NCI-H774 (cell line): Measurements from ENCODE around the gene TSPYL4.
A peak's percentile ranks its signal among the peaks of the same experiment; 100 is the strongest.
"Not testable (repeated sequence)": the region's sequence is repeated elsewhere in the genome, so short reads cannot be mapped to it uniquely, and the experiment has no call there.

Experiments used
- DNase-seq: peaks from one replicate; lab custom pipeline; 2025; lab: John Stamatoyannopoulos, UW

The TSPYL4 gene

DNA sequence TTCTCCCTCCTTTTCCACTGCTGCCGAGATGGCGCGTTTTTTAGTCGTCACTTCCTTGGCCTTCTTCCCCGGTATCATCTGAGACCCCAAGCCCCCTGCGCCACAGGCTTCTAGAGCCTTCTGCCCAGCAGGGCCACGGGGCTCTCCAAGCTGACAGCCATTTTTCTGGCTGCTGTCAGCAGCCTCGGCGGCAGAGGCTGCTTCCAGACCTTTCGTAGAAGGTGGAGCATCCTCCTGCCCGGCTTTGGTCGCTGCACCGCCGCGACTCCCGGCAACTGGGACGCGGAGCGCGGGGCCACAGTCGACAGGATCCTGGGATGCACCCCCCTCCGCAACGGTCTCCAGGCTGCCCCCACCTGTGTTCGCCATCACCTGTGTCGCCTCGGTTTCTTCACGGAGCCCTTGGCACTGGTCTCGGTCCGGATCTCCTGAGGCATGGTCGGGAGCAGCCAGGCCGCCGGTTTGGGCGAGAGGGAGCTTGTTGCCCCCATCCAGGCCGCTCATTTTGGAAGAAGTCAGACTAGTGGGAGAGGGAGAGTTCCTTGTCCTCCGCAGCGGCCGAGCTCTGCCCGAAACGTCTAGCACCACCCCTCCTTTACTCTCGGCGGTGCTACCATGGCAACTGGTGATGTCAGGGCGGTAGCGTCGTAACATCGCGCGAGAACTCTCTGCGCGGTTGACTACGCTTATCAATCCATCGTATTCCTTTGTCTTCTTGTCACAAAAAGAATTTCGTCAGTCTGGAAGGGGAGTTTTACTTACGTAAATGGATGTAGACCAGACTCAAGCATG is at the start of gene TSPYL4:
Gene TSPYL4 (minus strand): TSS at position 571 of the 792 bp plus-strand sequence. CDS start 67 bp downstream, at position 504.
- peak; percentile 99 for DNase-seq

DNA sequence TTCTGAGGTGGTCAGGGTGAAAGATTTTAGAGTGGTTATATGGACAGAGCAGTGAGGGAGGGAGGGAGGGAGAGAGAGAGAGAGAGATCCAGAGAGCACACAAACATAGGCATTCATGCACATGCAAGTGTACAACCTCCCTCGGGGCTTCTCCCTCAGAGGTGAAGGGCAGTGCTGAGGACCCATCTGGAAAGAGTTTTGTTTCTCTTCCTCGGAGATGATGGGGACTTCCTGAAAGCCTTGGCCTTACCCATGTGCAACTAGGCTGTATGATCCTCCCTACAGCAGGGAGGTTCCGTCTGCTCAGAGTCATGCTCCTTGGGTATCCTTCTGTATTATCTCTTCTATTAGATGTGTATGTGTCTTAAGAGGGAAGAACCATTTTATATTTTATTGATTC is 47.2 kb upstream of the TSPYL4 start:
- DNase-seq, result no peak

DNA sequence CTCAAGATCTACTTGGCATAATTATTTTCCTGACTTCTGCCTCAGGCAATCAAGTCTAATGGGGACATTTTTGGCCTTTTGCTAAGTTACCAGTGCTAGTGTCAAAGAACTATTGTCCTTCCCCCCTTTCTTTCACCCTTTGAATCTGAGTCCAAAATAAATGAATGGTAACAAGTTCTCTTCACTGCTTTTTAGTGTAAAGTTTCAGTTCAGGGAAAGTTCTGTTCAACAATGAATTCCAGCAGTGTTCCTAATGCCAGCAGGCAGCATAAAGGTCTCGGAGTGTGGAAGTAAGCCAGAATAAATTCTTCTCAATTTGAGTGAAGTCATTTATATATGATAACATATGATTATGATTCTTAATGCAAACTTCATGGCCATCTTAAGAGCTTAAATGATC is 46.7 kb upstream of the TSPYL4 start:
- DNase-seq, result no peak

DNA sequence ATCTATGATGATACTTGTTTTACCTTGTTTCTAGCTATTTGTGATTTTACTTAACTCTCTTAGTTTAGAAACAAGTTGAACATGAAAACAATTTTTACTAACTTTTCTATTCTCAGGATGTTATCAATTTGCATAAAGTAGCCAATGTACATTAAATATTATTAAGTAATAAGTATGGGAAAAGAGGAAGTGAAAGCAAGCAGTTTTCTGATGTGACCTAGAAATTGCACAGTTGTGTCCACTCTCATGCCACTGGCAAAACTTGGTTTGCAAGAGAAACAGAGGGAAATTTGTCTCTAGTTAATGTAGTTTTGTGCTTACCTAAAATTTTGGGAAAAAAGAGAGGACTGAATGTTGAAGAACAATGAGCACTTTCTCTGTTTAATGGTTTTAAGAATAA is 45.1 kb upstream of the TSPYL4 start:
- DNase-seq, result no peak

DNA sequence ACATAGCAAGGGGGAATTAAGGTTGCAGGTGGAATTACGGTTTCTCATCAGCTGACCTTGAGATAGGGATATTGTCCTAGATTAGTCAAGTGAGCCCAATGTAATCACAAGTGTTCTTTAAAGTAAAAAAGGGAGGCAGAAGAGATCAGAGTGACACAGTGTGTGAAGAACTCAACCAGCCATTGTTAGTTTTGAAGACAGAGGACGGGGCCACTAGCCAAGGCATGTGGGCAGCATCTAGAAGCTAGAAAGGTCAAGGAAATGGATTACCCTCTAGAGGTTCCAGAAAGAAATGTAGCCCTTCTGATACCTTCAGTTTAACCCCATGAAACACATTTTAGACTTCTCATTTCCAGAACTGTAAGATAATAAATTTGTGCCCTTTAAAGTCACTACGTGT is 44.4 kb upstream of the TSPYL4 start:
- no peak for DNase-seq

DNA sequence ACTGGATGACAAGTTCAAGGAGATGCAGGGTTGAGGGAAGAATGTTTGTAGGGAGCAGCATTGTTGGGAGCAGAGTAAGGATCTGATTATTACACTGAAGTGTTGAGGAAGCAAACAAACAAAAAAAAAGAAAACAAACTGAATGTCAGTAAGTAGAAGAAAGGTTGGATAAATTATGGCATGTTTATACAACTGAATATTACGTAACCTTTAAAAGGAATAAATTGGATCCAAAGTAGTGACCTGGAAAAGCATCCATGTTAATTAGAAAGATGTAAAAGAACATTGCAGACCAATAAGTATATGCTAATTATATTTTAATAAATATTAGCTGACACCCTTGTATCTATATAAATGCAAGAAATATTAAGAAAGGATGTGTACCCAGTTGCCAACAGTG is 38.7 kb upstream of the TSPYL4 start:
- no peak for DNase-seq

DNA sequence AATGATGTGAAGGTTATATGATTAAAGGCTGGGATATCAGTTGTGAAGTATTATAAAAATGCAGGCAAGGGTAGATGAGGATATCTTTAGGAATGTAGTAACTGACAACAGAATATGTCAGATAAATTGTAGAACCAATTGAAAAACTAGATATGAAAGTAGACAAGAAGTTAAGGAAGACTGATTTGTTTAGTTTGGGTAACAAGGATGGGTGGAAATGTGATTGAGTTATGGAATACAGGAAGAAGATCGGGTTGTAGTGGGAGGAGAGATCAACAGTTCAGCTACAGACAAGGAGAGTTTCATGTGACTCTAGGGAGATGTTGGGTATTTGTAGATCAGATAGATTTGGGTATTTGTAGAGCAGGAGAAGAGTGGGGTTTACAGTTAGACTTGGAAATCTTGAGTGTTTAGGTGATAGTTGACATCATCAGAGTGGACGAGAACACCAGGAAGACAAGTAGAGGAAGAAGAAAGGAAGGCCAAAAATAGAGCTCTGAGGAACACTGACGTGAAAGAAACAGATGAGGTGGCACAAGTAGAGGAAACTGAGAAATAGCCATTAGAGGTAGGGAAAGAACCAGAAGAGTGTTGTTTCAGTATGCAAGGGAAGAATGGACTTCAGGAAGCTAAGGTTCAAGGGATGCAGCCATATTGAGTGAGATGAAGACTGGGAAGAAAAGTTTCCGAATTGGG is 38.0 kb upstream of the TSPYL4 start:
- DNase-seq, result no peak

DNA sequence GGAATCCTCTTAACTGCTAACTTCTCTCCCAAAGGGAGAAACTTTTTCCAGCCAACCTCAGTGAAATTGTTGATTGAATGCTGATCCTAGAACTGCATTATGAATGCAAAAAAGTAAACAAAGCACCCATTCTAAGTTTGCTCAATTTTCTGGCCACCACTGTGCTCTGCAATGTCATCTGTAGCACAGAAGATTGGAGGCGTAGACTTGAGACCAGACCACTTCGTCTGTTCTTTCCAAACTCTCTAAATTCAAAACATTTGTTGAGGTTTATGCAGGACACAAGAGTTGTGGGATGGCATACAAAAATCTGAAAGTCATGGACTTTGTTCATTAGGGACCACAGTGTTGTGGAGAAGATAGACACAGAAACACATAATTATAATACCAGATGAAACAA is 36.9 kb upstream of the TSPYL4 start:
- no peak for DNase-seq

DNA sequence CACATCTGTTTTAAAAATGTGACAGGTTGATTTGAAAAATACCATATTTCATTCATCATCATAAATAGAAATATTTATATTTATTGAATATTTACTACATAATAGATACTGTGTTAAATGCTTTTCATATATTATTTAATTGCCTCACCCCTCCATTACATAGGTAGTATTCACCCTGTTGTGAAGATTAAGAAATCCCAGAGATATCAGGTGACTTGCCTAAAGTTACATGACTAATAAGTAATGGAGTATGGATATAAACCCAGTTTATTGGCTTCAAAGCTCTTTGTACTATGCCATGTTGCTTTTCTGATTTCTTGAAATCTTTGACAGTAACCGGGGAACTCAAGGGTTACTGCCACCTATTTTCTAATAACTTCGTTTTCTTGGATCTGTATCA is 36.0 kb upstream of the TSPYL4 start:
- DNase-seq, result no peak

DNA sequence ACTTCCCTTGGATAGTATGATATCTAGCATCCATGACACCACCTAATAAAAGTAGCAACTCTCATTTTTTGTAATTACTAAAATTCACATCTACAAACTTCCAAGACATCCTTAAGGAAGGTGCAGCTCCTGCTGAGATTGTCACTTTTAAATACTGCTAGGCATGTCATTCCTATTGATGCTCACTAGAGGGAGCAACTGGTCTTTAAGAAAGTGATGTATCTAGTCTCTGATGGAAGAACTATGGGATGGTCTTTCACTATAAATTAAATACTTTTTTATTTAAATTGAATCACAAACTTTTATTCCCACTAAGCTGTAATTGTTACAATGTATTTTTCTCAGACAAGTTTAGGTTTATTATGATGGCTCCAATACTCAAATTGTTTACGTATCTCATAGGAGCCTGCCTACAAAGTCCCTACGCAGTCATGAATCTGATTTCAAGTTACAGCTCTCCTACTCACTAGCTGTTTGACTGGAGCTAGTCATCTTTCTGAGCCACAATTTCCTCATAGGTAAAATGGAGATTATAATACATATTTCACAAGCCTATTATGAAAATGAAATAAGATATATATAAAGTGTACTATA is 33.9 kb upstream of the TSPYL4 start:
- DNase-seq, result peak; percentile 40

DNA sequence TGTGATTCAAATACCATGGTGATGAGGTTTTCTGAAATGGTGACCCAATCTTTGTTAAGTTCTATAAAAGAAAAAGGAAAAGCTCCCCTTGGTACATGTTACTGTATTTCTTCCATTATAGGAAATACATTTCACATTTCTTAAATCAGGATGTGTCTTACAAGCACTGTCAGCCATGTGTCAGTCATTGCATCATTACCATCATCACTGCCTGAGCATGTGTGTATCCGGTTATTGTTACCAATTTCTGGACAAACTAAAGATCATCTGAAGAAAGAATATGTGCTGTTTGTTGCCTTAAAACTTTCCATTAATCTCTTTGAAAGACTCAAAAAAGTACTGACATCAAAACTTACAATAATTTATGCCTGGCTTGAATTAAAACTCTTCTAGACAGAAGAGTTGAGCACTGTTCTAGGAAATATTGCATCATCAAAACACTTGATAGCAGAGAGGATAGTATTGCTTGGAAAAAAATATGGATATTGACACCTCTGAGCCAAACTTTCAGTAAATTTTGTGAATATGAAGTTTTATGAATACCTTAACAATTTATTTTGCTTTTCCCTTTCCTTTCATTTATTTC is 33.0 kb upstream of the TSPYL4 start:
- DNase-seq, result no peak

DNA sequence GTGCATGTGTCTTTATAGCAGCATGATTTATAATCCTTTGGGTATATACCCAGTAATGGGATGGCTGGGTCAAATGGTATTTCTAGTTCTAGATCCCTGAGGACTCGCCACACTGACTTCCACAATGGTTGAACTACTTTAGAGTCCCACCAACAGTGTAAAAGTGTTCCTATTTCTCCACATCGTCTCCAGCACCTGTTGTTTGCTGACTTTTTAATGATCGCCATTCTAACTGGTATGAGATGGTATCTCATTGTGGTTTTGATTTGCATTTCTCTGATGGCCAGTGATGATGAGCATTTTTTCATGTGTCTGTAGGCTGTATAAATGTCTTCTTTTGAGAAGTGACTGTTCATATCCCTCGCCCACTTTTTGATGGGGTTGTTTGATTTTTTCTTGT is 31.1 kb upstream of the TSPYL4 start:
- DNase-seq, result not testable (repeated sequence)

DNA sequence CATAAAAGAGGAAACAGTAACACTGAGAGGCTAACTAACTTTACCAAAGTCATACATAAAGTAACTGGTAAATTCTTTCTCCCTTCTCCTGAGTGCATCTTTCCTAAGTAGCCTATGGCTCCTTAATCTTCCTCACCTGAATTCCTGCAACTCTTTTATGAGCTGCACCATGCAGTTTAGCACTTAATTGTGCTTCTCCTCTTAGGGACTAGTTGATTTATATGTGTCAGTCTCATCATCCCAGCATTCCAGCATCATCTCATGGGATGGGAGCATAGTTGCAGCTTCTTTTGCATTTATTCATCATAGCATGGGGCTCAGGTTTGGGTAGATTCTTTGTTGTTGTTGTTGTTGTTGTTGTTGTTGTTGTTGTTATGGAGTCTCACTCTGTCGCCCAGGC is 29.3 kb upstream of the TSPYL4 start:
- no peak for DNase-seq

DNA sequence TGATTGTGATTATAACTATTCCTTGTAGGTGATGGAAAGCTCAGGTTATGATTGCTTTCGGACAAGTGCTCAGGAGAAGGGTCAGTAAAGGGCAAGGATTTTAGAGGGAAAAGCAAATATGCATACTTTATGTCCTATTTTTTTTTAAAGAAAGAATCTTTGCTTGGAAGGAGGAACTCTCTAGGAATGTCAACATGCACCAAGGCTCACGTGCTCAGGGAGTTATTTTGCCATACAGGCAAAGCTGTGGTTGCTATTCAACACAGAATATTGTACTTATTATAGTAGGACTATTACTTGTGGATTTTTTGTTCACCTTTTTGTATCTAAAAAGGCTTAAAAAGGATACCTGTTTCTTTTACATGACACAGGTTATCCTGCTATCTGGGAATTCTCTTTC is 28.8 kb upstream of the TSPYL4 start:
- no peak for DNase-seq

DNA sequence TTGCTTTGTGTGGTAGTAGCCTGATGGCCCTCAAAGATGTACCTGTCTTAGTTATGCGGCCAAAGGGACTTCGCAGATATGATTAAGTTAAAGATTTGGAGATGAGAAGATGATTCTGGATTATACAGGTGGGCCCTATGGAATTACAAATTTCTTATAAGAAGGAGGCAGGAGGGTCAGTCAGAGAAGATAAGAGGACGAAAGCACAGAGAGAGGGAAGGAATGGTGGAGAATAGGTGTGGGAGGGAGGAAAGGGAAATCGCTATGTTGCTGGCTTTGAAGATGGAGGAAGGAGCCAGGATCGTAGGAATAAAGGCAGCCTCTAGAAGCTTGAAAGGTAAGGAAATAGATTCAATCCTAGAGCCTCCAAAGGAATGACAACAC is 27.1 kb upstream of the TSPYL4 start:
- no peak for DNase-seq

DNA sequence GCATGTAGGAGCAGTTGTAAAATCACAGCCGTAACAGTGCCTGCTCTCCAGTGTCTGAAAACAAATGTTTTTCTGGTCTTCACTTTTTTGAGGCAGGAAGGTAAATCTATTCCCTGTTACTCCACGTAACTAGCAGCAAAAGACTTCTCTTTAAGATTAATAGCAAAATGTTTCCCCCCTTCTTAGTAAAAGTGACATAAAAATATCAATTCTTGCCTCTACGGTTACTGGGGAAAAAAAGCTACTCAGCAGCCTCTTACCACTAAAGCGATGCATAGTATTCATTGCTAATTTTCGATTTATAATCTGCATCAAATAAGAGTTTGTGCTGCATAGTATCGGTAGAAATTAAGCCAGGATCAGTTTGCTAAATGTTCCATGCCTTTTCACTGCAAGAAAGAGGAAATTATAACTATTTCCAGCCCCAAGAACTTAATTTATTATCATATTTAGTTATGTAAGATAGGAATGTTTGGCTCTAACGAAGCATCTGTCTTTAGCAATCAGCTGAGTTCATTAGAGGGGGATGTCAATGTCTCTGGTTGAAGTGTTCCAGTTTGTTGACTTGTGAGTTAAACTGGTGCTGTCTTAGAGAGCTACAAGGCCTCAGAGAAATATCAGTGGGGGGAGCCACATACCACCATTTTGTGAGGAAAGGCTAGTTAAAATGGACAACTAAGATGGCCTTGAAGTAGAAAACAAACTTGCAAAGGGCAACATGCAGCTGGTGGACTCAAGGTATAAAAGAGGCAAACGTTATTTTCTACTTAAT is 26.5 kb upstream of the TSPYL4 start:
- DNase-seq, result no peak

DNA sequence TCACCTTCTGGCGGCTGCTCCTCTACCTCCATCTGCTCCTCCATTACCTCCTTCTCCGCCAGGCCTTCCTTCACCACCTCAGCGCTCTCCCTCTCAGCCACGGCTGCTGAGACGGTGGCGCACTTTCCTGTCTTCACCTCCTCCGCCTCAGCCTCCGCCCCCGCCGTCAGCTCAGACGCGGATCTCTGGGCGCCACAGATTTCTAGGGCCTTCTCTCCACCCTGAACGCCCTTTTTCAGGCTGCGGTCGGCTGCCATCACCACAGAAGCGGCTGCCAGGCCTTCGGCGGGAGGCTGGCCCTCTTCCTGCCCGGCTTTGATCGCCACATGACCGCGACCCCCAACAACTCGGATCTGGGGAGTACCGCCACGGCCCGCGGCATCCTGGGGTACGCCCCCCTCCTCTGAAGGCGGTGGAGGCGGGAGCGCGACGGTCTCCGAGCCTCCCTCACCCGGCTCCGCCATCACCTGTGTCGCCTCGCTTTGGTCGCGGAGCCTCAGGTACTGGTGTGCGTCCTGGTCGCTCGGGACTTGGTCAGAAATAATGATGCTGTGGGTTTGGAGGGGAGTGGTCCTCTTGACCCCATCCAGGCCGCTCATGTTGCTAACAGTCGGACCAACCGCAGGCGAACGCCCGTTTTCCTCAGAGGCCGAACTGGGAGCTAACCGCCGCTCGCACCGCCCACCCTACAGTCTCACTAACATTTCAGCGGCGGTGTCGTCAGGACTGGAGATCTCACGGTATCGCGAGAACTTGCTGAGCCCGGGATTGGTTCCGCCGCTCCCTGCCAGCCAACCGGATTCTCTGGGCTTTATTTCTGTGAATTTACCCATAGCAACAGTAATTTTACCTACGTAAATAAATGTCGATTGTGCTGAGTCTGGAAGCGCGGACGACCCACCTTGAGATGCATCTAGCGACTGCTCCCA is 25.6 kb upstream of the TSPYL4 start, which contains the start of gene TSPYL1:
Gene TSPYL1 (minus strand): TSS at position 699 of the 929 bp plus-strand sequence. CDS start 100 bp downstream, at position 599.
- DNase-seq, result peak; percentile 99

DNA sequence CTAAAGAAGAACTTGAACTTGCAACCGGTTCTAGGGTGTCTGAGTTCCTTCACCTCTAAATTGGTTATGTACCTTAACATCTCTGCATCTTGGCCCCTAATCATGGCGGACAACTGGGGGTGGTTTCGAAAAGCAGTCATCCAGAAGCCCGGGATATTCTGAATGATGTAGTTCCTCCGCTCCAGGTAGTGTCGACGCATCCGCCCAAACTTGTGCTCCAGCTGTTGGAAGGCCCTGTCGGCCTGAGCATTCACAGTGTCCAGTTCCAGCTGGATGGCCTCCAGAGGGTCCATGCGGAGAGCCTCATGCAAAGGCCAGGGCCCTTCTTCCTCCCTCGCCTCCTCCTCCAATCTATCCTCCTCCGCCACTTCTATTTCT is 25.0 kb upstream of the TSPYL4 start:
- DNase-seq, result no peak

DNA sequence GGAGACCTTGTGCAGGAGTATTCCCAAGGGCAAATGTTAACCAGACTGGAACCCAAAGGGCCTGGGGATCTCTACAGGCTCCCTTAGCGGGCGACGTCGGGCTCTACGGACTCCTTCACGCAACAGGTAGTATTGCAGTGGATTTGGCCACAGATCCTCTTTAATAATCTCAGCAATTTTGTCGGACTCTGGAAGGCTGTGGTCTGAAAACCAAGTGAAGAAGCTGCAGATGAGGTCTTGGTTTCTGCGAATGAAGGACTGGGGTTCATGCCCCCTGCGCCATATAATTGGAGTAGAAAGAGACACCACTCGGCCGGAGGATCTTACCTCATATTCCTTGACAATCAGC is 24.6 kb upstream of the TSPYL4 start:
- no peak for DNase-seq

DNA sequence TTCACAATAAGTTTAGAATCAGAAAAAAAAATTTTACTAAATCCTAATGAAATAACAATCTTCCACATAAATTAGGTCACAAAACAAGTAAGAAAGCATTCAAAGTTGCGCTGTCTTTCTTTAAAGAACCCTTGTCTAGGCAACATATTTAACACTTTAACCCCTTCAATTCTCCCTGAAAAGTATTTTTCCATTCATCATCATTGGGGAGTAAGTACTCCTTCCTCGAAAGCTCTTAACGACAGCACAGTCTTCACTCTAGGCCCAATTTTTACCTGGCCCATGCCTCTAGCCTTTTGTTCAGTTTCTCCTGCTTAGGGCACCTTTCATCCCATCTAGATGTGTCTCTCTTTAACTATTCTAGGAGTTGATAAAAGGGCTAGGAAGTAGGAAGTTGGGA is 23.2 kb upstream of the TSPYL4 start:
- no peak for DNase-seq

DNA sequence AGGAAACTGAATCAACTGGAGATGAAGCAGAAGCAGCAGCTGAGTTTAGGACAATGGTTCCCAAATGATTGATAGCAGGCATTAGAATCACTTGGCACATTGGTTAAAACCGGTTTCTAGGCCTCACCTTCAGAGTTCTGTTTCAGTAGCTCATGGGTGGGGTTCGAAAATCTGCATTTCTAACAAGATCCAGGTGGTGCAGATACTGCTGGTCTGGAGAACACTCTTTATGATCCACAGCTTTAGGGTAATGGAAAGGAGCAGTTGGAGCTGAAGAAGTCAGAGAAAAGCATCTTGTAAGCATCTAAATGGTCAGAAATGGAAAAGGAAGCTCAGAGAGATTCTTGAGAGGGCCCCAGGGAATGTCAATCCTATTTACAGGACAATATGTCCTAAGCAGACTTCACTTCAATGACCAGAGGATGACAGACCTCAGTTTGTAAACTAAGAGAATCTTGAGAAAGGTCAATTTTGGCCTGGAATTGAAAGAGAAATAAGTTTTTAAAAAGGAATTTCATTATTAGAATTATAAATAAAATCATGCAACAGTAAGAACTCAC is 17.4 kb upstream of the TSPYL4 start:
- no peak for DNase-seq
